IMR-90 (cell line): Measurements from ENCODE around the gene ARRDC2.

Experiments used
- BHLHE40 ChIP-seq: fragments of 150-350 bp; IDR thresholded peaks from 2 replicates; pipeline ENCODE4 v1.6.1; 2016; ENCODE audit warnings: mild to moderate bottlenecking, low read depth, low read length
- CHD1 ChIP-seq: IDR thresholded peaks from 2 replicates; pipeline ENCODE4 v1.6.1; 2012; ENCODE audit warnings: low read depth, low read length, improper control_type of control experiment
- CTCF ChIP-seq: conservative IDR thresholded peaks from 2 replicates; pipeline ENCODE4 v1.5.1; 2012; ENCODE audit warnings: mild to moderate bottlenecking, low read depth, low read length, improper control_type of control experiment
- FOS ChIP-seq: fragments of 150-350 bp; IDR thresholded peaks from 2 replicates; pipeline ENCODE4 v1.6.1; 2016; ENCODE audit warnings: low read depth, low read length
- MAFK ChIP-seq: IDR thresholded peaks from 2 replicates; pipeline ENCODE4 v1.6.1; 2012; ENCODE audit warnings: low read depth, low read length, improper control_type of control experiment
- MXI1 ChIP-seq: IDR thresholded peaks from 2 replicates; pipeline ENCODE4 v1.6.1; 2012; ENCODE audit warnings: low read depth, mild to moderate bottlenecking, low read length, moderate library complexity, borderline replicate concordance
- POLR2A ChIP-seq: IDR thresholded peaks from 2 replicates; pipeline ENCODE4 v1.6.1; 2012; ENCODE audit warnings: mild to moderate bottlenecking, low read depth, low read length
- RFX5 ChIP-seq: IDR thresholded peaks from 2 replicates; pipeline ENCODE4 v1.8.0; 2012; ENCODE audit warnings: low read depth, mild to moderate bottlenecking, low read length, moderate library complexity
- SMC3 ChIP-seq: fragments of 150-350 bp; IDR thresholded peaks from 2 replicates; pipeline ENCODE4 v1.6.1; 2016; ENCODE audit warnings: low read depth, mild to moderate bottlenecking, antibody characterized with exemption, low read length, moderate library complexity
- USF2 ChIP-seq: fragments of 150-350 bp; IDR thresholded peaks from 2 replicates; pipeline ENCODE4 v1.6.1; 2017; ENCODE audit warnings: mild to moderate bottlenecking, antibody characterized with exemption, low read length, low read depth

DNA sequence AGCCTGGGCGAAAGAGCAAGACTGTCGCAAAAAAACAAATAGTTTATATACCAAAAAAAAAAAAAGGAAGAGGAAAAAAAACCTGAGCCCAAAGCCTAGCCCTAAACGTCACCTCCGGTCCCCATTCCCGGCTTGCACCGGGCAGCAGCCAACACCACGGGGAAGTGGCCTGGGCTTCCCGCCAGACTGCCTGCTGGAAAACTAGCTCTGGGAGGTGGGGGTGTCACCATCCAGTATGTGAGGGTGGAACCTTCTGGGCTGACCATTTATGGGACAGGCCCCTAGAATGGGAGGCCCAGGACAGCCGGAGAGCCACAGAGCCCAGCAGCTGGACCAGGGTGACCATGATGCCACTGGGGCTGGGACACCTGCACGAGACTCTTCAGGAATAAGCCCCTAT, 41.4 kb downstream of the ARRDC2 start:
- TF ChIP-seq CTCF = no peak
- no peak for TF ChIP-seq POLR2A
- TF ChIP-seq CHD1 = no peak
- TF ChIP-seq USF2 = no peak
- no peak for TF ChIP-seq RFX5
- no peak for TF ChIP-seq MXI1
- no peak for TF ChIP-seq SMC3
- no peak for TF ChIP-seq BHLHE40
- no peak for TF ChIP-seq FOS
- no peak for TF ChIP-seq MAFK
